GM19467 (cell line): ENCODE measurements around the gene GAN.

Experiments
- ATAC-seq: cut with Tn5 transposase; IDR thresholded peaks from one replicate; pipeline ENCODE4 v1.9.1; 2021; ENCODE audit warnings: mild to moderate bottlenecking, moderate library complexity; ENCODE audit not compliant: unreplicated experiment

GAN gene

DNA sequence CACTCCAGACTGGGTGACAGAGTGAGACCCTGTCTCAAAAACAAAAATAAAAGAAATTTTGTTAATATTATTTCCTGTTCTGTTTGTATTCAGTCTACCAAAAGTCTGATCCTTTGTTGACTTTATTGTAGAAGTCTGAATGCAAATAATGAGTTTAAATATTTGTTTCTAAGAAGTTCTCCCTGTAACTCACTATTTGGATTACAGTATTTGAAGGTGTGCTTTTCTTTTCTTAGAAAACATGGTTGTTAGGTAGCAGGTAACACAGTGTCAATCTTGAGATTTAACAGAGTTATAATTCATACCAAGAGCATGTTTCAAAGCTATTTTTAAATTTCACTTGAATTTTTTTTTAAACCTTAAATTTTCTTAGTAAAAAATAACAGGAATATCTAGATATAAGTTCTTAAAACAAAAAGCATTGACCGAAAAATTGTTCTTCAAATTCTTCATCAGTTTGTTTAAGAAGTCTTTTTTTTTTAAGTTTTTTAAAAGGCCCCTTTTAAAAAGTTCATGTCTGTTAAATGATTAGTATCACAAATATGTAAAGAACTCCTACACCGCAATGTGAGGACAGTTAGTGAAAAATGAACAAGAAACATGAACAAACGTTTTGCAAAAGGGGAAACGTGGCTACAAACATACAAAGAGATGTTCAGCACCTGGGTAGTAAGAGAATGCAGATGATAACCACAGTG, 35.0 kb downstream of the GAN start:
- ATAC-seq: no peak

DNA sequence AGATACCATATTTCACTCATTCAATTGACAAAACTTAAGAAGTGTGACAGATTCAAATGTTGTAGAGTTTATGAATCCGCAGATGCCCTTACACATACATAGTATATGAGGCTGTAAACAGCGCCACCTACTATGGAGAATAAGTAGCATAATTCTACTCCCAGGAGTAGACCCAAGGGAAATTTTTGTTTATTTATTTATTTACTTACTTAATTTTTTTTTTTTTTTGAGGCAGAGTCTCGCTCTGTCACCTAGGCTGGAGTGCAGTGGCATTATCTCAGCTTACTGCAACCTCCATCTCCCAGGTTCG, 35.5 kb downstream of the GAN start:
- ATAC-seq: no peak

DNA sequence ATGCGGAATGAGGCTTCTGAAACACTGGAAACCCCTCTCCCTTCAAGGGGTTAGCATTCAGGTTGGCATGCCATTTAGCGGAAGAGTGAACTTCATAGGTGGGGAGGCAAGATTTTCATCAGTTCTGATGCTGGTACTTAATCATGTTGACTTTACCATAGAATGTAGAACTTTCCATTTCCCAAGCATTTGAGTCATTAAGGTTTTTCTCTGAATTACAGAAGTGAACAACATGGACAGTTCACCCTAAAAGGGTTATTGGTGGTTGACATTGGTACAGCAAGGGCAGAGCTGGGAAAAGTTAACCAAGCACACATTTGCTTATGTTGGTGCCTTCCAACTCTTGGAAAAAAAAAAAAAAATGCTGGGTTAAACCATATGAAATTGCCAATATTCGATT, 39.1 kb downstream of the GAN start:
- no peak for ATAC-seq

DNA sequence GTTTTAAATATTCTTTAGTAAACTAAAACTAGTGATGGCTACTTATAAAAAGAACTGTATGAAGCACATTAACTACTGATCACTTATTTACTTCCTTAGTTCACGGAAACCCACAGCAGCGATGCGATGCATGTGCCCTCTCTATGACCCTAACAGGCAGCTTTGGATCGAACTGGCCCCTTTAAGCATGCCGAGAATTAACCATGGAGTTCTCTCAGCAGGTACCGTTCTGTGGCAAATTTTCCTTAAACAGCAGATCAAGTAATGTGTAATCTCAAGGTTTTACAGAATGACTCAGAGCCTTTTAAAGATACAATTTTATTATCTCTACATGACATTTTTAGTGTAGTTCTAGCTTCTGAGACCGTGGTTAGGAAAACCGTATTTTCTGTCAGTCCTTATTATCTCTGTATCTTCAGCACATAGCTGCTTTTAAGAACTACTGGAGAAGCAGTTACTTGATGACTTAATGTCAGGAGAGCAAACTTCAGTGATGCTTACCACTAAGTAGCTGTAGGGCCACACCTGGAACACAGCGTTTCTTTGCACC, 43.0 kb downstream of the GAN start:
- no peak for ATAC-seq

DNA sequence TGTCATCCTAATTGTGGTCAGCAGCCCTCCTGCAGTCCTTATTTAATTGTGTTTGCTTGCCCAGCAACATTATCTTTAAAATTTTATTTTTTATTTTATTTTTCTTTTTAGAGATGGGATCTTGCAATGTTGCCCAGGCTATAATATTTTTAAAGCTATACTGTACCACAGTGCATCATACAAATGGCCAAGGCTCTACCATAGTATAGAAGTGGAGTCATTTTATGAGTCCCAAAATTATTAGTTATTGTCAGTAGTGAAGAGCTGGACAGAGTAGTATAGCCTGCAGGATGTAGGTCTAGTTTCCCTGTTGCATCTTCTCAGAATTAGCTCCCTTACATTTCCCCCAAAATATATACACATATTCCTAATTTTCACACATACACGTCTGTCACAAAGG, 44.1 kb downstream of the GAN start:
- ATAC-seq: no peak

DNA sequence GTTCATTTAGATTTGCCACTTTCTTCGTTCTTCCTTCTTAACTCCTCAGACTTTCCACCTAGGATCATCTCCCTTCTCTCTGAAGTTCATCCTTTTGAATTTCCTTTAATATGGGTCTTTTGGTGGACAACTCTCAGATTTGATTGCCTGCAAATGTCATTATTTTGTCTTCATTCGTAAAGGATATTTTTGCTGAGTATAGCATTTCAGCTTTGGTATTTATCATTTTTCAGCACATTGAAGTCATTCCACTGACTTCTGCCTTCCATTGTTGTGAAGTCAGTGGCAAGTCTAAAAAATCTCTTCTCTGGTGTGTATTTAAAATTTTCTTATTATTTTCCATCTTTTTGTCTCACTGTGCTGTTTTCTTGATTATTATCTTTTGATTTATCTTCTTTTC, 45.4 kb downstream of the GAN start:
- ATAC-seq: no peak

DNA sequence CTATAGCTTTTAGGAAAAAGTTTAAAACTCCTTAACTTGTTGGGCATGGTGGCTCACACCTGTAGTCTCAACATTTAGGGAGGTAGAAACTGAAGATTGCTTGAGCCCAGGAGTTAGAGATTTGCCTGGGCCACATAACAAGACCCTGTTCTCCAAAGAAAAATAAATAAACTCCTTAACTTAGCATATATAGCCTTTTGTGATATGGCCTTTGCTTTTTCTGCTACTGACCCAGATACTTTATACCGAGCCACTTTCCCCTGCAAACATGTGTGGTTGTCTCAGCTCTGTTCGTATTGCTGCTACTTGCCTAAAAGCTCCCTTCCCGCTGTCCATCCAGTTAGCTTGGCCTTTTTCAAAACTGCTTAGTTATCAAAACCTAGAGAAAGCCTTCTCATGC, 51.0 kb downstream of the GAN start:
- no peak for ATAC-seq

DNA sequence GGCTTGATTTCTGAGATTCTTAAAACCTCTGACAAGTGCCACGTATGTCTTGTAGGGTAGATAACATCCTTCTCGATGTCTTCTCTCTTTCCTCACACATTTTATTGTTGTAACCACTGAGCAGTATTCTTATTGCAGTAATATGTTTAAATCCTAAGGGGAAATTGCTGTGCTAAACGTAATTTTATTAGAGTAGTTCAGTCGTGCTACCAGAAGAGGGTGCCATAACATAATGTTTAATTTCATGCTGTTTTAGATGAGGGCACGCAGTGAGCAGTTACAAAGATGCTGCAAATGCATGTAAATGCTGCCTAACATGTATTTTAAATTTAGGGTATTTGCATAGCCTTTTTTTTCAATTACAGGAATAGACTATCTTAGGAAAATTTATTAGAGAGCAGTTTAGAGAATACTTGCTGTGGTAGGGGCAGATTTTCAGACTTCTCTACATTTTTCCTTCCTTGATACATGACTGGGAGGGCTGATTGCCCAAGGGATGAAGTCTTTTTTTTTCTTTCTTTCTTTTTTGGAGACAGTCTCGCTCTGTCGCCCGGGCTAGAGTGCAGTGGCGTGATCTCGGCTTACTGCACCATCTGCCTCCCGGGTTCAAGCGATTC, 51.7 kb downstream of the GAN start:
- ATAC-seq: peak; percentile 64

DNA sequence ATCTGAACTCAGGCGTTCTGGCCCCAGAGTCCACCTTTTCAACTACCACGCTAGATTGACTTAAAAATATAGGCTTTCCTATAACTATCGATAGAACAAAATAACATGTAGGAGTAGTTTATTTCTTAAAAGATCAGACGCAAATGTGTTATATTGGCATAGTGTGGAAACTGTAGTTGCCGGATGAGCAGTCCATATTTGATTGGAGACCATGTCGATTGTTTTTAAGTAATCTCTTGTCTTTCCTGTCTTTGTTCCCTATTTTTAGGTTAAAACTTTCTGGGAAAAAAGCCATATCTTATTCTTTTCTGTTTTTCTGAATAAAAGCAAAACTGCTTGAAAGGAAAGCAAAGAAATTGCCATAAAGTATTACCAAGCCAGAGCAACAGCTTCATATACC, 53.1 kb downstream of the GAN start:
- no peak for ATAC-seq

DNA sequence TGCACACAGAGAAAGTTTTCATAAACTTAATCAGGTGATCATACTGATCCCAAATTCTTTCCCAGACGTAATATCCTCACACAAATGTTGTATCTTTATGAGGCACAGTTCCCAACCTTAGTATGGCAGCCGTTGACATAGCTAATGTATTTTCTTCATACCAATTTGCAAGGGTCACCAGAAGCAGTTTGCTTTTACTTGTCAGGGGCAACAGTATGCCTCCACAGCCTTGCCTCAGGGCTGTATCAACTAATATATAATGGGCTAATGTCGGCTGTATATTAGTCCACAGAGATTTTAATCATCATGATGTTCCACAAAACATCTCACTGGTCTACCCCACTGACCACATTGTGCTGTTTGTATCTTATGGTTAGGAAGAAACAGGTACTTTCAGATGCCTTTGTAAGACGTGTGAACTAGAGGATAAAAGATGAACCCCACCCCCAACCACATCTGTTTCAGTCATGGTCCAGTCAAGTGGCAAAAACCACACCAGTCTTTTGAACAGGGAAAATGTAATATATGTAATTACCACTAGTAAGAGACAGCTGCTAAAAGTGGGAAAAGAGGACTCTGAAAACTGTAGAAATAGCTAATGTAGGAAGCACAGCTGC, 55.2 kb downstream of the GAN start:
- ATAC-seq: no peak

DNA sequence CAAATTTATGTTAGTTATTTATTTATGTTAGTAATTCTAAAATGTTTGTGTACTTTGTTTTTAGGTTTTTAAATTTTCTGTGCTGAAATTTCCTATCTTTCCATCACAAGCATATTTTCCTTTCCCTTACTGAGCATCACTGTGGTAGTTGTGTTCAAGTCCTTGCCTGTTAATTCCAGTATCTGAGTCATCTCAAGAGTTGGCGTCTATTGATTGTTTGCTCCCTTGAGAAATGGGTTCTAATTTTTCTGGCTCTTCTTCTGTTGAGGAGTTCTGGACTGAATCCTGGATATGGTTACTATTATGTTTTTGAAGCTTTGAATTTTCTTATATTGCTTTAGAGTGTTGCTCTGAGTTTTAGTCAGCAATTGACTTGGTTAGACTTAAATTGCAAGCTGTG, 56.3 kb downstream of the GAN start:
- ATAC-seq: no peak

DNA sequence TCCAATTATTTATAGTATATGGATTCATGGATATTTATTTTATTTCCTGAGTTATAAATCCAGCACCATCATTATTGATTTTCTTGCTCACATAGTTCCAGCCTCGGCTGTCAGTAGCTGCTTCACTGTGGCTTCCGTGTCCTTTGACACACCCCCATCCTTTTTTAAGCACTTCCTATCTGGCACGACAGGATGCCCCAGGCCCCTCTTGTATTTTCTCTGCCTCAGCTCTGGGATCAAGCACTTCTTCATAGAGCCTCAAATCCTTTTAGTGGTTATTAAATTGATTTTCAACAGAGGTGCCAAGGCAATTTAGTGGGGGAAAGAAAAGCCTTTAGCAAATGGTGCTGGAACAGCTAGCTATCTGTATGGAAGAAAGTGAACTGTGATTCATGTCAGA, 59.8 kb downstream of the GAN start:
- ATAC-seq: no peak

DNA sequence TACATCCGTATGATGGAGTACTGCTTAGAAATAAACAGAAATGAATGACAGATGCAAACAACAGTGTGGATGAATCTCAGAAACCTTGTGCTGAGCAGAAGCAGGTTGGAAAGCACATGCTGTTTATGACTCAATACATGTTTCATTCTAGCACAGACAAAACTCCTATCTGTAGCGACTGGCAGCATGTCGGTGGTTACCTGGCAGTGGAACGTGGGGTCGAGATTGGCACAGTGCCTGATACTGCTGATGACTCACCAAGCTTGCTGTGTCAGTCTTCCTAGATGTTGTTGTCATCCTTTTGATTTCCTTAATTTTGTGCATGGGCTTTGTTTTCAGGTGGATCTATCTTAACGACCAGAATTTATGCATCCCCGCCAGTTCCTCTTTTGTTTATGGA, 62.1 kb downstream of the GAN start:
- ATAC-seq: no peak

DNA sequence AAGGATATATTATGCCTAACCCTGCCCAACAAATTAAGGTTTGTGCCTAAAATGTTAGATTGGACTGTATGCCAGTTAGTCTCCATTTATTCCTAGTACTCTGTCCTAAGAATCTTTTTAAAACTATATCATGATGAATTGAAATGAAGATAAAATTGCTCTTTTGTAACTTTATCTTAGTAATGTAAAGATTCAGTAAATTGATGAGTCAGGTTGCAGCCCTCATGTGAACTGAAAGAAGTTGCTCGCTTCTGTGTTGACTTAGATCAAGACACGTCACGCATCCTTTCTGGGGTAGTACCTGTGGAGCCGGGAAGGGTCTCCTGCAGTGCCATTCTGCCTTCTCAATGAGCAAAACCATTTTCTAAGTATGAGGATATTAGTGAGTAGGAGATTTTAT, 63.3 kb downstream of the GAN start:
- ATAC-seq: no peak

DNA sequence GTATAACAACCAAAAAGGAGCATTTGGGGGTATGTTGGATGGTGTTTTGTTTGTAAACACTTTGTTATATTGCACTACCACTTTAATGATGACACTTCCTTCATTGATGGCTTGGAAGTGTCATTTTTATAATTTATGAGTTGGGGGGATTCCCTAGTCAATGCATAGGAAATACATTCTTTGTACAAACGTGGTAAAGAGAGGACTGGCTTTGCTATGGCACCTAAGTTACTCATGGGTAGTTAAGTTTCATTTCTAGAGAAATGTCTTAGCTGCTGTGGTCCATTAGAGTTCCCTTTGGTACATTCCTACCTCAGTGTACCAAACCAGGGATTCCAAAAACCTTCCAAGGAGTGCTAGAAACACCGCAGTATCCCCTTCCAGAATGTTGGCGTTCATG, 66.2 kb downstream of the GAN start:
- no peak for ATAC-seq

DNA sequence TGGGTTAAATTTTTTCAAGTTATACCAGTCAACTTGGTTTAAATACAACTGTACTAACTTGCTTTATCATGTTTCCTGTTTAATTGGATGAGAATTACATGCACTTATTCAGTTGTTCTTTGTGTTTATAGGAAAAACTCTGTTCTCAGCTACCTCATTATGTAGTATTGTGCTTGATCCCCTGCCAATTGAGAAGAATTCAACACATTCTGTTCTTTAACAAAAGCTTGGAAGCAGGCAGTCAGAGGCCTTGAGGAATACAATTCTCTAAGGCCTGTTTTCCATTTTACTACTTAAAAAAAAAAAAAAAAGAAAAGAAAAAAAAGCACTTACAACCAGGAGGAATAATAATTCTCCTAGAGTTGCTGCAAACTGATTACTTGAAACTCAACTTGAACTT, 69.2 kb downstream of the GAN start:
- no peak for ATAC-seq

DNA sequence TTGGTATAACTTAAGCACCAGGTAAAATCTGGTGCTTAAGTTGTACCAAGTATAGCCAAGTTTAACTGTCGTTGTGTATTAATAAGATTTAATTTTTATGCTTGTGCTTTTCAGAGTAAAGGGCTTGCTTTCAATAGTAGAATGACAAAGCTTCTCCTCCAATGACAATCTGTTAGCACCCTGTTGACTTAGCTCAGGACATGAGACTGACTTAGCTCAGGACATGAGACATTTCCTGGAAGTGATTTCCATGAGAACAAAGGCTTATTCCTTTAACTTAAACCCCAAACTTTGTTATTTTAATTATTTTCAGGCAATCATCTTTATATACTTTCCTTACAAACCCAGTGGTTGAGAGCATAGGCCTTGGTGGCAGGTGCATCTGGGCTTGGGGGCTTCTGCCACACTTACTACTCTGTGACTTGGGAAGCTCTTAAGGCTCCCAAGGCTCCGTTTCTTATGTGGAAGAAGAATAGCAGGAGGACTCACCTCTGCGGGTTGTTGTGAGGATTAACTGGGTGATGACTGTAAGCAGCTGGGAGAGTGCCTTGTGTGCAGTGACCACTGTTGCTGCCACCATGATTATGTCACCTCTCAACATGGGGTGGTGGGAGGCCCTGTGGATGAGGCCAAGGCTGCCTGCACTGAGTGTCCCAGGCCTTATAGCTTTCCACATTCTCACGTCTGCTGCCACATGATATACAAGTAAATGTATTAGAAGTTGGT, 70.4 kb downstream of the GAN start:
- no peak for ATAC-seq

DNA sequence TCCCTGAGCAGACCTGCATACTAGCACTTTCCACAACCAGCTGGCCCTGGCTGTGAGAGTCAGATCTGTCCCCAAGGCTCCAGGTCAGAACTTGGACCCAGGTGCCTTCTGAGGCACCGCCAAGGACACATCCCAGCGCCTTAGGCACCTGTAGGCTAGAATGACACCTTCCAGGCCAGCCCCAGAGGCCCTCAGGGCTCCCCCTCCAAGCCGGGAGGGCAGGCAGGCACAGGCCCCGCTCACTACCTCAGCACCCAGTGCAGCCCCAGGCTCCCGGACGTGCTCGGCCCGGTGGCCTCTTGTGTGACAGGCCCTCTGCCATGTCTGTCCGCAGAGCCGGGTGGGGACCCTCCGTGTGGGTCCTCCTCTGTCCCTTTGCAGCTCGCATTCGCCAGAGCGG, 73.6 kb downstream of the GAN start:
- no peak for ATAC-seq

DNA sequence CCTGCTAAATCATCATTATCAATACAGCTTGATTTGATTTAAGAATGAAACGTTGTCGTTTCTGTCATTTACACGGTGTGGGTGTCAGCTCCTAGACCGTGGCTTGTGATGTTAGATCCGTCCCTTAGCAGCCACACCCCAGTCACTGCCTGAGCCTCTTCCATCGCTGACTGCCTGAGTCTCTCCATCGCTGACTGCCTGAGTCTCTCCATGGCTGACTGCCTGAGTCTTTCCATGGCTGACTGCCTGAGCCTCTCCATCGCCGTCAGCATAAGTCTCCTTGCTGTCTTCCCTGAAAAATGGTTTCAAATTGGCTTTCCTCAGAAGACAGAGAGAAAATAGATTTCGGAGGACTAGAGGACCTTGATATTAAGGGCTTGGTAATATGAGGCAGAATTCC, 76.1 kb downstream of the GAN start:
- no peak for ATAC-seq

DNA sequence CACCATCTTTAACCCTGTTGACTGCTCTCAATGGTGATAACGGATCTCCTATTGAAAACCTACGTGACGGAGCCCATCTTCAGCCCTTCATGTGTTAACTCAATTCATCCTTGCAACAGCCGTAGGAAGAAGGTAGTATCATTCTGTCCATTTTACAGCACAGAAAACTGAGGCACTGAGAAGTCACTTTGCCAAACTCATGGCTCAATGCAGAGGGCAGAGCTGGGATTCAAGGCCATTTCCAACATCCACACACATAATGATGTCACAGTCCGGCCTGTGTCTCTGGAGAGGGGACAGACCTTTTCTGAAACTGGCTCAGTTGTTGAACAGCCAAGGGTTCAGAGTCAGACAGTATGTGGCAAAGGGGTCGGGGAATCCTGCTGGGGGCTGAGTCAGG, 77.2 kb downstream of the GAN start:
- ATAC-seq: no peak

DNA sequence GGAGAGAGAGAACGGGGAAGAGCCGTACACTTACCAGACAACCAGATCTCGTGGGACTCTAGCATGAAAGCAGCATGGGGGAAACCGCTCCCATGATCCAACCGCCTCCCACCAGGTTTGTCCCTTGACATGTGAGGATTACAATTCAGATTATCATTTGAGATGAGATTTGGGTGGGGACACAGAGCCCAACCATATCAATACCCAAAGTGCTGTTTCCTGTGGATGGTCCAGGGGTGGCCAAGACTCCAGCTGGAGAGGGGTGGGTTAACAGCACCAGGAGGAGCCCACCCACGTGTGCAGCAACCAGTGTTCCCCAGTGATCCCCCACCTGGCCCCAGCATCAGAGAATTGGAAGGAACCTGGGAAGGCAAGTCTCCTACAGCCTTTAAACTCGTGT, 79.7 kb downstream of the GAN start:
- ATAC-seq: no peak
